ENCODE results near the gene GRIK1.
"Not testable (repeated sequence)": the region's sequence is repeated elsewhere in the genome, so short reads cannot be mapped to it uniquely, and the experiment has no call there.

The GRIK1 gene

DNA sequence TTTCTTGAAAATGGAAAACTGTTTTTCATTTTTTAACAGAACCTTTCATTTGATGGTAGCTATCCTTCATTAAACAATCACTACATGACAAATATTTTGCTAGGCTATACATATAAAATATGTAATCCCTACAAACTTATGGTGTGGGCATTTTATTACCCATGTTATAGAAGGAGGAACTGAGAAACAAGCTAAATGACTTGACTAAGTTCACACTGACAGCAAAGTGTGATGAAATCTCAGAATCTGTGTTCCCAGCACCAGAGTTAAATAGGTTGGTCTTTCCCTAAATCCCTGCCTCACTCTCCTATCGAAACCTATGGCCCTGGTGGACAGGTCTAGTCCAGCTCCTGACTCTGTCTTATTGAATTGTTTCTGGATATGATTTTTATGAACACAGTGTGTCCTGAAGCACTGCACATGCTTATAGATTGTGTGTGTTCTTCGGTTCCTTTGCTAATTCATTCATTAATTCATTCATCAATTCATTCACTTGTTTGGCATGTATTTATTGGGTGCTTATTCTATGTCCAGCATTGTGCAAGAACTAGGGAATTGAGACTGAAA, 301.0 kb downstream of the GRIK1 start:
- DNase-seq = no peak

DNA sequence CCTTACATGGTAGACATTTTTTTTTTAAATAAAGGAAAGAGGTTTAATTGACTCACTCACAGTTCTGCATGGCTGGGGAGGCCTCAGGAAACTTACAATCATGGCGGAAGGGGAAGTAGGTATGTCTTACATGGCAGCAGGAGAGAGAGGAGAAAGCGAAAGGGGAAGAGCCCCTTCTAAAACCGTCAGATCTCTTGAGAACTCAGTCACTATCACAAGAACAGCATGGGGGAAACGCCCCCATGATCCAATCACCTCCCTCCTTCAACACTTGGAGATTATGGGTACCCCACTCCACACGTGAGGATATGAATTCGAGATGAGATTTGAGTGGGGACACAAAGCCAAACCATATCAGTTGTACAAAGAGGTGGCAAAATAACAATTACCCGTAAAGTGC, 301.7 kb downstream of the GRIK1 start:
- DNase-seq = no peak

DNA sequence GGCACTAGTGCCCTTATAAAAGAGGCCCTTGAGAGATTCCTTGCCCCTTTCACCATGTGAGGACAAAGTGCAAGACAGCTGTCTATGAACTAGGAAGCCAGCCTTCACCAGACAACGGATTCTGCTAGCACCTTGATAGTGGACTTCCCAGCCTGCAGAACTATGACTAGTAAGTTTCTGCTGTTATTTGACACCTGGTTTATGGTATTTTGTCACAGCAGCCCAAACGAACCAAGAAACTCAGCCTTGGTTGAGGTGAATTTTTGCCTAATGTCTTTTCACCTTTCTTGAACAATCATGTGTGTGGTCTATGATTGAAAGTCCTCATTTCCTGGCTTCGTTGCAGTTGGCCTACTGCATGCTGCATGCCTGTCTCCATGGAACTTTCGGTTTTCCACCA, 302.2 kb downstream of the GRIK1 start:
- no peak for DNase-seq

GRCh38 chr21:29637134-29637533, 302.7 kb downstream of the GRIK1 start:
- no peak for DNase-seq

DNA sequence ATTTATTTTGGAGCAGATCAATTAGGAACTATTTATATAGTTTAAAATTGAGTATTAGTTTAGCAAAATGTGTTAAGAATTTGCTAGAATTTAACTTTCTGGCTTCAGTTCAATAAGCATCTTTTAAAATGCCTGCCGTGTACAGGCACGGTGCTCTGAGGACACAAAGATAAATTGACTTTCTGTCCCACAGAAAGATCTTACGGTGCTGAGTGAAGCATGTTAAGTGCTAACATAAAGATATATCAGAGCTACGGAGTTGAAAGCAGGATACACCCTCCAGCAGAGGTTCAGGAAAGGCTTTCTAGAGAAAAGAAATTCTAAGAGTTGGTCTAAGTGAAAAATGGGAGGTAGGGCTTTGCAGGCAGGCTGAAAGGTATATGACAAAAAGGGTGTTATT, 305.4 kb downstream of the GRIK1 start:
- DNase-seq = no peak

DNA sequence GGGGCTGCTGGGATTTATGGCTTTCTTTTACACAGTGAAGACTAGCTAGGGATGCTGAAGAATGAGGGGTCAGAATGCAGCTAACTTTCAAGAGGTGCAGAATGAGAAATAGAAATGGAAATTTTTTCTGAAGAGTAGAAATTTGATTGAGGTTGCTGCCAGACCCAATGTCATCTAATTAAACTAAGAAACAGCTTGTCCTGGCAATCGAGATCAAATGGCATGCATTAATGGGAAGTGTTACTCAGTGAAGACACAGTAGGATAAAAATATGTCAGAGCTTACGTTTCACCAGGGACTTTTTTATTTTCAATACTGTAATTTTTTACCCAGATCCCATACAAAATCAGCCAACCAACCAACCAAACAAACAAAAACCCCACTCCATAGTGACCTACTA, 306.0 kb downstream of the GRIK1 start:
- no peak for DNase-seq

- DNase-seq = no peak
These were observed 309.4 kb downstream of the GRIK1 start for GRCh38 chr21:29630441-29630840.

DNA sequence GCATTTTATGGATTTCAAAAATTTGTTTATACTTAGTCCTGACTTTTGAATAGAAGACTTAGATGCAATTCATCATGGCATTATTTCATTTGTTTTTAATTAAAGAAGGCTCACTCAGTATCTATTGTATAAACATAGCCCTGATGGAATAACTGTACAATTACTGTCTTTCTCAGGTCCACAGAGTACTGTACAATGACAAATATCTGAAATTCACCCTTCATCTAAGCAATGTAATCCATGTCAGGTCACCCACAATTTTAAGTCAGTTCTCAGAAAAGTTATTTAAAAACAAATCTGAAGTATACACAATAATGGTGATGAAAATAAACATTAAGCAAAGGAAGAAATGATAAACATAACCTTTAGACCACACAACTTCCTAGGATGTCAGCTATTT, 311.9 kb downstream of the GRIK1 start:
- no peak for DNase-seq

GRCh38 chr21:29626801-29627470, 312.9 kb downstream of the GRIK1 start:
- no peak for DNase-seq

GRCh38 chr21:29625990-29626389, 313.8 kb downstream of the GRIK1 start:
- DNase-seq = no peak

GRCh38 chr21:29624776-29625175, 315.0 kb downstream of the GRIK1 start:
- no peak for DNase-seq

GRCh38 chr21:29621525-29621924, 318.3 kb downstream of the GRIK1 start:
- DNase-seq = no peak

GRCh38 chr21:29616209-29616751, 323.5 kb downstream of the GRIK1 start:
- DNase-seq = no peak

DNA sequence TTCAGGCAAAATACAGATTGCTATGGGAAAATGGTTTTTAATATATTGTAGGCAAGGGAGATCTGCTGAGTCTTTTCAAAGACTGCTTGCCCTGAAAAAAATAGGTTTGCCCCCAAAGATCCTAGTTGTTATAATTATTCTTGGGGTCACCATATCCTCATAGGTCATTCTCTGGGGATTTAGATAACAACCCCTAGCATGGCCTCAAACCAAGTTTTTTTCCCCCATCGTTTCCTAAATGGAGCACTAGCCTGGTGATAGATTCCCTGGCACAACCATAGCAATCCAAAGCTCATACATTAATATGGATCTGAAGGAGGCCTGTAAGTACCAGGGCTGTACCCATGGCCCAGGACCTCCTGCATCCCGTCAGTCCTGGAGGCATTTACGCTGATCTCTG, 325.9 kb downstream of the GRIK1 start:
- DNase-seq = no peak

- DNase-seq = no peak
These were observed 326.8 kb downstream of the GRIK1 start for GRCh38 chr21:29613021-29613420.

GRCh38 chr21:29610779-29611360, 328.9 kb downstream of the GRIK1 start:
- no peak for DNase-seq

GRCh38 chr21:29606613-29607012, 333.2 kb downstream of the GRIK1 start:
- no peak for DNase-seq

DNA sequence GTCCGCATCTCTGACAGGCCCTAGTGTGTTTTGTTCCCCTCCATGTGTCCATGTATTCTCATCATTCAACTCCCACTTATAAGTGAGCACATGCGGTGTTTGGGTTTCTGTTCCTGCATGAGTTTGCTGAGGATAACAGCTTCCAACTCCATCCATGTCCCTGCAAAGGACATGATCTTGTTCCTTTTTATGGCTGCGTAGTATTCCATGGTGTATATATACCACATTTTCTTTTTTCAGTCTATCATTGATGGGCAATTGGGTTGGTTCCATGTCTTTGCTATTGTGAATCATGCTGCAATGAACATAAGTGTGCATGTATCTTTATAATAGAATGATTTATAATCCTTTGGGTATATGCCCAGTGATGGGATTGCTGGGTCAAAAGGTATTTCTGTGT, 334.6 kb downstream of the GRIK1 start:
- DNase-seq = not testable (repeated sequence)

DNA sequence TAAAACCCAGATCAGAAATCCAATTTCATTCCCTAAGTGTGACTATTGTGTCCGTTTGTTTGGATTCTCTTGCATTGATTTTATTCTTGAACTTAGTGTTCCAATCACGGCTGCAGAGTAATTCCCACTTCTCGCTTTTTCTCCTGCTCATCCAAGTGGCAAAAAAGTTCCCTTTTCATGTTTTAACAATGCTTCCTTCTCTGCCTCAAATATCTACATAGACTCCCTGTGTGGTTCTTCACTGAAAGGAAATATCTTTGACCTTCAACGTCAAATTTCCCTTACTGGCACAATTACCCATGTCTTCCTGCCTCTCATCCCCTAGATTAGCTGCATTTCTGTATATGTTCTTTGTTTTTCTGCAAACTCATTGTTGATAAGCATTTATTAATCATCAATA, 335.7 kb downstream of the GRIK1 start:
- DNase-seq = no peak

- no peak for DNase-seq
These were observed 338.7 kb downstream of the GRIK1 start for GRCh38 chr21:29601047-29601446.

DNA sequence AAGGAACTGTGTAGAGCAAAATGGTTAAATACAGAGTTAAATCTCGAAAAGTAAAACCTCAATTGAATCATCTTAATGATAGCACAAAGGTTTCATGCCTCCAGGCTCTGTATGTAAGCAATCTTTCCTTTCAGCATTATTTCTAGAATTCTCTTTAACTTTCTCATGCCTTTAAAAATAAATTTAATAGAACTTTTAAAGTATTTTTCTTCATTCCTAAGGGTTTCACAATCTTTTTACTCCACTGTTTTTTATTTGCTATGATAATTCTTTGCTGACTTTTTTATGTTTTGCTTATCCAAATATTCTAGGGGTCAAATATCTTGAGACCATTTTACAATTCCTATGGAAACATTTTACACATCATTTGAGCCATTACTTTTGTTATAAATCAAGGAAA, 353.1 kb downstream of the GRIK1 start:
- no peak for DNase-seq

DNA sequence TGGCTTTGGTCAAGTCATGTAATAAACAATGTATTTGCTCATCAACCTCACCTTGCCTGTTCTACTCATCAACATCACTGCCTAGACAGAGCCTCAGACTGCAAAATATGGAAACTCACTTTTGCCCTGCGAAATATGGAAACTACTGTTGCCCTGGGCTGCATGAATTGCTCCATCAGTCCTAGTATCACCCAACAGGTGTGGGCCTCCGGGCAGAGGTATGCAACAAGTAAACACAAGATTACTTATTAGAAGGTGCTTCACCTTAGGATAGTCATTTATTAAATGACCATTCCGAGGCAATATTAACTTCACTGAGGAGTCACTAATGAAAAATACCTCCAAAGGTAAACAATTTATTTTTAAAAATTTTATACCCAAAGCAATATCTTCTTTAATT, 354.3 kb downstream of the GRIK1 start:
- no peak for DNase-seq

- DNase-seq = no peak
These were observed 356.3 kb downstream of the GRIK1 start for GRCh38 chr21:29583424-29583924.

DNA sequence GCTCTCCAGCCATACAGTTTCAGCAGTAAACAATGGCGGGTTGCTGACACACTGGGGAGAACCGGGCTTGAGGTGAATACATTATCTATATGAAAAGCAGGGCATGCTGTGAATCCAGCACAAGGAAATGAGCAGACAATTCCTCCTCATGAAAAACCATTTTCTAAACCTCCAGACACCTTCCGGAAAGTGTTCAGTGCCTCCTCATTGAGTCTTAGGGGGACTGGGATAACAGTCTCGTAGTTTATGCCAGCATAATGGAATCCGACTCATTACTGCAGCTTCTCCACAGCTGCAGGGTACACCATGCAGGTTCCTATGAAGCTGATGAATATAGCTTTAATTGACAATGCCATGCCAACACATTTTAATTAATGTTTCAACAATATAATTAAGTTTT, 356.9 kb downstream of the GRIK1 start:
- DNase-seq = no peak
